GM12878 (cell line): ENCODE results near the gene STAT5A. TPM values are rescaled to one million over a fixed set of nuclear protein-coding genes. Genes with fewer than 3 reads are reported as not detected.

Experiments
- ATAC-seq: fragments of 200-7000 bp; cut with Tn5 transposase; 3 replicates; pipeline ENCODE4 v1.9.1; 2020; ENCODE audit warnings: mild to moderate bottlenecking, moderate library complexity
- BruUV-seq: library from RNA; stranded (reverse); fragments of 400-500 nt; replicated peaks from 2 replicates; lab custom pipeline; 2021; lab: Mats Ljungman, UMichigan
- CTCF ChIA-PET: fragments of 300-600 bp; sonication (Branson Sonifier 250); formaldehyde crosslinking; extraction: SDS; loops from one replicate; lab custom pipeline; 2021; ENCODE audit warnings: inconsistent platforms; lab: Yijun Ruan, JAX
- POLR2A ChIA-PET: fragments of 350-600 bp; formaldehyde crosslinking; extraction: SDS; loops from one replicate; lab custom pipeline; 2021; ENCODE audit warnings: inconsistent platforms; lab: Charles Lee
- RAD21 ChIA-PET: fragments of 300-600 bp; sonication (Branson Sonifier 250); formaldehyde crosslinking; loops from one replicate; lab custom pipeline; 2023; ENCODE audit warnings: antibody characterized with exemption; ENCODE audit not compliant: unreplicated experiment; lab: Charles Lee
- SMC1A ChIA-PET: fragments of 300-600 bp; sonication (Branson Sonifier 250); formaldehyde crosslinking; loops from one replicate; lab custom pipeline; 2023; ENCODE audit not compliant: unreplicated experiment, uncharacterized antibody; lab: Charles Lee
- DNase-seq: peaks from one replicate; pipeline ENCODE4 v3.0.0-alpha.2; 2011; ENCODE audit warnings: low read depth, low spot score
- FAIRE-seq: peaks from 3 replicates; lab custom pipeline; 2011; peaks lifted over from hg19 to GRCh38; lab: Jason Lieb, UNC
- H2AFZ ChIP-seq: 2 replicates; pipeline ENCODE4 v1.6.0; 2011; ENCODE audit warnings: low read depth, low read length, control low read depth; ENCODE audit not compliant: control insufficient read depth
- H3K27ac ChIP-seq: 2 replicates; pipeline ENCODE4 v1.5.1; 2011; ENCODE audit warnings: control low read depth; ENCODE audit not compliant: control insufficient read depth, insufficient read depth
- H3K27me3 ChIP-seq, 2 experiments: replicated peaks in 1 of 2; 2 replicates each; pipeline versions ENCODE4 v1.6.0 to v1.6.1; 2011; ENCODE audit warnings: low read length in 1 of 2; ENCODE audit not compliant: control insufficient read depth in 2 of 2, insufficient read depth in 2 of 2
- H3K36me3 ChIP-seq, 2 experiments: 2 replicates each; pipeline ENCODE4 v1.5.1; 2011; ENCODE audit warnings: low read length in 1 of 2; ENCODE audit not compliant: control insufficient read depth in 2 of 2, insufficient read depth in 2 of 2
- H3K4me1 ChIP-seq: 2 replicates; pipeline ENCODE4 v1.6.1; 2011; ENCODE audit warnings: mild to moderate bottlenecking, low read length, moderate library complexity, mixed read lengths; ENCODE audit not compliant: control insufficient read depth, insufficient read depth
- H3K4me2 ChIP-seq: 2 replicates; pipeline ENCODE4 v1.6.0; 2011; ENCODE audit warnings: control low read depth; ENCODE audit not compliant: control insufficient read depth, insufficient read depth
- H3K4me3 ChIP-seq: fragments of 200-600 bp; sonication (generic); 2 replicates; pipeline ENCODE4 v1.5.1; 2016
- H3K79me2 ChIP-seq: 2 replicates; pipeline ENCODE4 v1.6.0; 2011; ENCODE audit warnings: low read length; ENCODE audit not compliant: control insufficient read depth, insufficient read depth
- H3K9ac ChIP-seq: 2 replicates; pipeline ENCODE4 v1.8.0; 2011; ENCODE audit warnings: low read length, control low read depth, mixed read lengths; ENCODE audit not compliant: control insufficient read depth, insufficient read depth
- H3K9me3 ChIP-seq: replicated peaks from 3 replicates; pipeline ENCODE4 v1.5.1; 2011; ENCODE audit warnings: mild to moderate bottlenecking, low read length; ENCODE audit not compliant: control insufficient read depth, insufficient read depth
- H4K20me1 ChIP-seq: 2 replicates; pipeline ENCODE4 v1.6.0; 2011; ENCODE audit not compliant: control insufficient read depth, insufficient read depth
- CEBPB ChIP-seq, 2 experiments: fragments of 150-350 bp in 1 of 2; IDR thresholded peaks; 2 replicates each; pipeline ENCODE4 v1.6.1; 2012 to 2014; ENCODE audit warnings: low read depth in 2 of 2, low read length in 2 of 2, borderline replicate concordance in 1 of 2, inconsistent platforms in 1 of 2
- FOXM1 ChIP-seq: IDR thresholded peaks from 2 replicates; pipeline ENCODE4 v1.6.1; 2012; ENCODE audit warnings: low read depth, mild to moderate bottlenecking, inconsistent platforms, low read length, moderate library complexity
- IKZF2 ChIP-seq, 2 experiments: fragments of 450-650 bp; IDR thresholded peaks; 2 replicates each; pipeline ENCODE4 v1.6.1; 2017; ENCODE audit warnings: mild to moderate bottlenecking in 2 of 2, moderate library complexity in 2 of 2
- NFXL1 ChIP-seq: fragments of 450-650 bp; IDR thresholded peaks from 2 replicates; pipeline ENCODE4 v1.6.1; 2017; ENCODE audit warnings: antibody characterized with exemption, mild to moderate bottlenecking, borderline replicate concordance
- SUZ12 ChIP-seq: fragments of 200-600 bp; sonication (generic); IDR thresholded peaks from one replicate; pipeline ENCODE4 v1.6.1; 2018; ENCODE audit warnings: antibody characterized with exemption, mild to moderate bottlenecking; ENCODE audit not compliant: unreplicated experiment
- TBL1XR1 ChIP-seq: IDR thresholded peaks from 2 replicates; pipeline ENCODE4 v1.6.1; 2012; ENCODE audit warnings: low read depth, low read length, improper control_type of control experiment
- ZNF384 ChIP-seq: IDR thresholded peaks from 2 replicates; pipeline ENCODE4 v1.6.1; 2012; ENCODE audit warnings: low read depth, mild to moderate bottlenecking, low read length, improper control_type of control experiment, borderline replicate concordance
- in situ Hi-C: fragments of 300-500 bp; cut with MboI; formaldehyde crosslinking; loops from 9 replicates; pipeline ENCODE4 v1.14.3; 2018; ENCODE audit warnings: mixed read lengths
- intact Hi-C: fragments of 100-400 bp; cut with micrococcal nuclease; formaldehyde crosslinking; loops from one replicate; pipeline ENCODE4 v1.14.2; 2022; ENCODE audit not compliant: unreplicated experiment
- polyA plus RNA-seq, 11 experiments: library from polyadenylated mRNA; depleted of rRNA in 4 of 11; unstranded in 6 of 11; stranded (reverse) in 5 of 11; fragments of >200 nt; fragmentation: Nextera tagmentation in 4 of 11; fragmentation: Illumina TruSeq in 1 of 11; extraction: Ambion mirVana in 4 of 11; extraction: Trizol in 1 of 11; gene quantifications; 1 replicate in 1 of 11; 2 replicates in 10 of 11; pipeline versions ENCODE4 v1.2.1 to v1.2.3, GENCODE V29; 2011 to 2016; ENCODE audit warnings: inconsistent platforms in 2 of 11, missing spikeins in 2 of 11, low read depth in 1 of 11
- total RNA-seq, 4 experiments: library from RNA; depleted of rRNA in 3 of 4; stranded (reverse); fragments of >200 nt in 3 of 4; fragmentation: Illumina TruSeq in 1 of 4; extraction: Trizol in 1 of 4; gene quantifications; 2 replicates each; pipeline versions ENCODE4 v1.2.1 to v1.2.3, GENCODE V29; 2013 to 2021

Gene STAT5A
- total and polyA plus RNA-seq, 10 of the 15 experiments (the other 5 are each of a cell fraction or from before 2014, with no cell fraction given): 14.8 to 86.4 (median 41.5) TPM

- TF ChIP-seq CEBPB (IDR thresholded peaks at IDR 0.05; ENCODE audit: borderline replicate concordance in 1 of 2, low read depth in 2 of 2, low read length in 2 of 2): no peak
- TF ChIP-seq TBL1XR1: no peak
Observed at GRCh38 chr17:42346481-42346880, 58.2 kb downstream of the STAT5A start (continued).

- POLR2A ChIA-PET: no interaction called here
- in situ Hi-C loops (no loop called here), intact Hi-C loops (no loop called here)
- Histone ChIP-seq H2AFZ (no peak overlapping the region), H3K4me2 (no peak overlapping the region), H3K79me2 (peaks cover 34% of the 10 kb centered on the region), H3K27me3 (no peaks in the 10 kb centered on the region), H4K20me1 (no peaks in the 10 kb centered on the region; the same call in 1 of the 2 replicates), H3K4me3 (no peak overlapping the region), H3K4me1 (peaks cover 21% of the 10 kb centered on the region), H3K27ac (no peak overlapping the region), H3K9ac (no peak overlapping the region), H3K9me3 (no peaks in the 10 kb centered on the region), H3K36me3 (peaks cover 0 to 22% of the 10 kb centered on the region in 2 experiments)
- SMC1A ChIA-PET: interaction anchor here (0.6 to 1.2 kb wide), 2 partner anchors 26 to 32 kb away, joined by 3 read pairs; no protein-coding TSS in a partner anchor
- FAIRE-seq (no peak), DNase-seq (no peak), ATAC-seq (no peak)
- no TSS peak for BruUV-seq
- CTCF ChIA-PET: interaction anchor here (1.0 kb wide), 1 partner anchor 55 kb away, joined by 4 read pairs; no protein-coding TSS in a partner anchor
- RAD21 ChIA-PET: no interaction called here
- TF ChIP-seq NFXL1: no peak
- TF ChIP-seq IKZF2 (IDR thresholded peaks at IDR 0.05): no peak
- no peak for TF ChIP-seq FOXM1
- TF ChIP-seq SUZ12: no peak
- TF ChIP-seq ZNF384: no peak
- TF ChIP-seq, all 136 proteins: peak for 0
Observed at GRCh38 chr17:42347198-42347597, 58.9 kb downstream of the STAT5A start.
